RPMI7951 (cell line): ENCODE data around the gene KIAA0319L. TPM values are rescaled to one million over a fixed set of nuclear protein-coding genes. Genes with fewer than 3 reads are reported as not detected.
"Not testable (repeated sequence)": the region's sequence is repeated elsewhere in the genome, so short reads cannot be mapped to it uniquely, and the experiment has no call there.

Experiments
- DNase-seq: peaks from one replicate; pipeline ENCODE4 v3.0.0-alpha.2; 2012; ENCODE audit warnings: low read depth
- total RNA-seq: library from RNA; depleted of rRNA; stranded (reverse); fragments of >200 nt; shearing (Covaris generic); gene quantifications from 2 replicates; pipeline ENCODE4 v1.2.3, GENCODE V29; 2014

The KIAA0319L gene
- total RNA-seq, 1 experiment from 2014 or later: 17.9 TPM

- not testable (repeated sequence) for DNase-seq
These were observed 24.4 kb upstream of the KIAA0319L start for GRCh38 chr1:35581621-35582020.

- DNase-seq: no peak
These were observed 23.8 kb upstream of the KIAA0319L start for GRCh38 chr1:35580949-35581388.

- no peak for DNase-seq
These were observed 20.1 kb upstream of the KIAA0319L start for GRCh38 chr1:35577071-35577998.

- DNase-seq: not testable (repeated sequence)
These were observed 19.5 kb upstream of the KIAA0319L start for GRCh38 chr1:35576766-35577070.

- no peak for DNase-seq
These were observed 19.0 kb upstream of the KIAA0319L start for GRCh38 chr1:35576061-35576765.

- DNase-seq: no peak
These were observed 18.3 kb upstream of the KIAA0319L start for GRCh38 chr1:35575416-35575958.

GRCh38 chr1:35574655-35575415 lies 17.6 kb upstream of the KIAA0319L start:
- no peak for DNase-seq

GRCh38 chr1:35574125-35574654 lies 17.0 kb upstream of the KIAA0319L start:
- DNase-seq: no peak

- DNase-seq: peak; percentile 62
These were observed 16.3 kb upstream of the KIAA0319L start, which contains the start of gene TFAP2E for GRCh38 chr1:35573198-35574124. Gene TFAP2E (plus strand): TSS chr1:35573314. CDS start chr1:35573578, 264 bp downstream.

- DNase-seq: no peak
These were observed 15.1 kb upstream of the KIAA0319L start for GRCh38 chr1:35572296-35572695.

- DNase-seq: no peak
These were observed 14.1 kb upstream of the KIAA0319L start for GRCh38 chr1:35571263-35571662.

GRCh38 chr1:35570589-35571137 lies 13.5 kb upstream of the KIAA0319L start:
- no peak for DNase-seq

- peak; percentile 10 for DNase-seq
These were observed 12.7 kb upstream of the KIAA0319L start for GRCh38 chr1:35569936-35570335.

- DNase-seq: peak; percentile 65
These were observed 11.8 kb upstream of the KIAA0319L start for GRCh38 chr1:35568975-35569395.

- no peak for DNase-seq
These were observed 10.8 kb upstream of the KIAA0319L start for GRCh38 chr1:35567947-35568558.

GRCh38 chr1:35565742-35566133 lies 8.5 kb upstream of the KIAA0319L start:
- DNase-seq: no peak

GRCh38 chr1:35564884-35565741 lies 7.9 kb upstream of the KIAA0319L start:
- no peak for DNase-seq

- peak; percentile 76 for DNase-seq
These were observed 7.1 kb upstream of the KIAA0319L start for GRCh38 chr1:35564037-35564883.
